Mesodermal cell (in vitro differentiated cells): ENCODE data around the gene TNFRSF8.

Experiments used
- H3K27ac ChIP-seq: 2 replicates; pipeline ENCODE4 v1.7.0; 2013; ENCODE audit warnings: mild to moderate bottlenecking, low read depth, low read length, moderate library complexity; ENCODE audit not compliant: severe bottlenecking
- H3K36me3 ChIP-seq: 2 replicates; pipeline ENCODE4 v1.7.1; 2013; ENCODE audit warnings: mild to moderate bottlenecking, low read length, moderate library complexity; ENCODE audit not compliant: control insufficient read depth, insufficient read depth
- H3K4me1 ChIP-seq: one replicate; pipeline ENCODE4 v1.7.1; 2013; ENCODE audit warnings: mild to moderate bottlenecking, low read length; ENCODE audit not compliant: insufficient read depth, control insufficient read depth, poor library complexity, severe bottlenecking
- H3K4me3 ChIP-seq: 2 replicates; pipeline ENCODE4 v1.7.0; 2013; ENCODE audit warnings: low read length, control low read depth, mild to moderate bottlenecking; ENCODE audit not compliant: insufficient read depth, poor library complexity, severe bottlenecking; ENCODE audit errors: extremely low read depth
- H3K9me3 ChIP-seq: 2 replicates; pipeline ENCODE4 v1.7.1; 2013; ENCODE audit warnings: mild to moderate bottlenecking, low read length, moderate library complexity; ENCODE audit not compliant: control insufficient read depth
- WGBS, 2 experiments: methylation state at CpG; one replicate each; pipeline ENCODE4 v1.1.5; 2013; ENCODE audit warnings: missing lambda C conversion rate in 2 of 2; ENCODE audit not compliant: insufficient coverage in 2 of 2; 5-methylcytosine and 5-hydroxymethylcytosine counted together

The TNFRSF8 gene

DNA sequence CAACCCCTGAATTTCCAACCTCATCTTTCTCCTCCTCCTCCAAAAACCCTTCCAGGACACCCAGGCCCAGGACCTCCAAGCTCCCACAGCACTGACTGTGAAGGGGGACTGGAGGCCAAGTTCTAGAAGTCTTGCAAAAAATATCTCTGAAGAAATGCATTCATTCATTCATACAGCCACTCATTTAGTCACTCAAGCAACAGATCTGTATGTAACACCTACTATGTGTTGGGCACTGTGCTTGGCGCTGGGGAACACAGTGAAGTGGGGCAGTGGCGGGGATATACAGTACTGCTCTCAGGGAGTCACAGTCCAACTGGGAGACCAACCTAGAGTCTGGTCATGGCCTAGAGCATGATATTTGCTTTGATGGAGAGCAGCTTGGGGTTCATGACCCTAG is 88.4 kb downstream of the TNFRSF8 start:
- Histone ChIP-seq H3K27ac (no peak overlapping the region), H3K4me3 (no peak overlapping the region), H3K9me3 (peaks cover 4% of the 10 kb centered on the region), H3K4me1 (peaks cover 12% of the 10 kb centered on the region), H3K36me3 (no peaks in the 10 kb centered on the region)
- WGBS, 2 experiments, result 92 to 100% methylated on average over 2 of the region's 2 CpGs

DNA sequence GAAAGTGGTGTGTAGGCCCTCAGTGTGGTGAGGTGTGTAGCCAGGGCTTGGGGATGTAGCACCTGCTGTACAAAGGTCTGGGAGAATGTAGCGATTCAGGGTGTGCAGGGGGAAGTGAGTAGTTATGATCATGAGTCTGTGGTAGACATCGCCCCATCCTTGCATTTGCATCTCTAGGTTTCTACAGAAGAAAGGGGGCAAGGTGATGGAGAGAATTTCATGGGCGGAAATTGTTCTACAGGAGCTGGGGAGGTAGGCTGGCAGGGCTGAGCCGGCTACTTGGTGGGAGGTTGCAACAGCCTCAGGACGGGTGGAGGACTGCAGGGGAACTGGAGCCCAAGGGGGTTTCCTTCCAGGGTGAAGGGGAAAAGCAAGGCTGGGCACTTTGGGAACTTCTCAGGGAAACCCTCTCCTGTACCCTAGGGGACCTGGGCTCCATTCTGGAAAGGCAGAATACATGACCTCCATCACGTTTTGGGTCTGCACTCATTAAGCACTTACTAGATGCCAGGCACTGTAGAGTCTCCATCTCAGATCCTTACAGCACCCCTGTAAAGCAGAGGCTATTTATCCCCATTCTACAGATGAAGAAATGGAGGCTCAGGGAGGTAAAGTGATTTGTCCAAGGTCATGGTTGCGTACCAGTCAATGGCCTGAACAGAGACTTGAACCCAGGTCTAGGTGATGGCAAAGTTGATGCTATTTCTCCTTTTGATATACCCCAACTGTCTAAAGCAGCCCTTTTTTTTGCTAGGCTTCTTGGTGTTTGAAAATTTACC is 89.2 kb downstream of the TNFRSF8 start:
- peaks cover 4% of the 10 kb centered on the region for H3K9me3 ChIP-seq
- H3K4me1 ChIP-seq, result peaks cover 6% of the 10 kb centered on the region
- no peak overlapping the region for H3K4me3 ChIP-seq
- no peaks in the 10 kb centered on the region for H3K36me3 ChIP-seq
- H3K27ac ChIP-seq, result no peak overlapping the region
- WGBS, 2 experiments, result 82 to 90% methylated on average over 6 of the region's 7 CpGs

DNA sequence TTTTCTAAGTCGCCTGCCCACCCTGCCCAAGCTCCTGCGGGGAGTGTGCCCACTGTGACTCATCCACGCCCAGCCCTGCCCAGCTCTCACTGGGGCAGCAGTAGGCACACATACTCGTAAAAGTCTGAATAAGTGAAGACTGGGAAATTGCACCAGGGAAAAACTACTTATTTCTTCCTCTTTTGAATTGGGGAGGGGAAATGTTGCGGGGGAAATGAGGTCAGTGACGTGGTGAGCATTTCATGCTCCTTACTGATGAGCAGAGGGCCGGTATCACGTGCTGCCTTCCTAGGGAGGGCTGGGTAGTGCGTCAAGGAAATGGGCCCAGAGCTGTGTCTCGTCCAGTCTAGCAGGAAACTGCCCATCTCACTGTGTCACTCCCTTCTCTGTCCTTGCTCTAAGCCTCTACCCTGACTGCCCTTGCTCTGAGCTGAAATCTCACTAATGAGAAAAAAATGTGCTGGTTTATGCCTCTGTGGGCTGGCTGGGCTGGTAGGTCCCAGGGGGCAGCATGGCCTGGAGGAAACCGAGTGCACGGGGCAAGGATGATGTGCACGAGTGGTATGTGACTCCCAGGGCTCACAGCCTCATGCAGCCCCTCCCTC is 90.2 kb downstream of the TNFRSF8 start:
- H3K27ac ChIP-seq, result peak overlapping the region; percentile 0
- peaks cover 4% of the 10 kb centered on the region for H3K9me3 ChIP-seq
- 74 to 75% methylated on average over 4 to 6 of the region's 13 CpGs for WGBS, 2 experiments
- H3K36me3 ChIP-seq, result no peaks in the 10 kb centered on the region
- peaks cover 6% of the 10 kb centered on the region for H3K4me1 ChIP-seq
- no peak overlapping the region for H3K4me3 ChIP-seq

DNA sequence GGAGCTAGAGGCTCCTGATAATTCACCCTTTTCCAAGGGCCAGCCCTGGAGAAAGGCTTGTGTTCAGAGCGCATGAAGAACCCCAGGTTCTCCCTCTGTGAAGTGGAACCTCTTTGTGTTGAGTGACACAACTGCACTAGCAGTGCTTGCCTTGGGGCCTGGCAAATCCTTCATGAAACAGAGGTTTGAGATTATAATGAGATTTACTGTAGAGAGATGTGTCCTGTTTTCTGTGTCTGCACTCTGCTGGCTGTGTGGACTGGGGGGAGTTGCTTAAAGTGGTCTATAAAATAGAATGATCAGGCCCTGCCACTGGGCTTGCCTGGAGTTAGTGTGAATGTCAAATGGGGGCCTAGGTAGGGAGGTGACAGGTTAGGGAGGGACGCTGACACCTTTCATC is 92.2 kb downstream of the TNFRSF8 start:
- H3K4me3 ChIP-seq, result no peak overlapping the region
- peaks cover 13% of the 10 kb centered on the region for H3K4me1 ChIP-seq
- H3K27ac ChIP-seq, result no peak overlapping the region
- H3K36me3 ChIP-seq, result no peaks in the 10 kb centered on the region
- no peaks in the 10 kb centered on the region for H3K9me3 ChIP-seq
- WGBS, 2 experiments, result 100% methylated on average over 1 to 2 of the region's 2 CpGs

DNA sequence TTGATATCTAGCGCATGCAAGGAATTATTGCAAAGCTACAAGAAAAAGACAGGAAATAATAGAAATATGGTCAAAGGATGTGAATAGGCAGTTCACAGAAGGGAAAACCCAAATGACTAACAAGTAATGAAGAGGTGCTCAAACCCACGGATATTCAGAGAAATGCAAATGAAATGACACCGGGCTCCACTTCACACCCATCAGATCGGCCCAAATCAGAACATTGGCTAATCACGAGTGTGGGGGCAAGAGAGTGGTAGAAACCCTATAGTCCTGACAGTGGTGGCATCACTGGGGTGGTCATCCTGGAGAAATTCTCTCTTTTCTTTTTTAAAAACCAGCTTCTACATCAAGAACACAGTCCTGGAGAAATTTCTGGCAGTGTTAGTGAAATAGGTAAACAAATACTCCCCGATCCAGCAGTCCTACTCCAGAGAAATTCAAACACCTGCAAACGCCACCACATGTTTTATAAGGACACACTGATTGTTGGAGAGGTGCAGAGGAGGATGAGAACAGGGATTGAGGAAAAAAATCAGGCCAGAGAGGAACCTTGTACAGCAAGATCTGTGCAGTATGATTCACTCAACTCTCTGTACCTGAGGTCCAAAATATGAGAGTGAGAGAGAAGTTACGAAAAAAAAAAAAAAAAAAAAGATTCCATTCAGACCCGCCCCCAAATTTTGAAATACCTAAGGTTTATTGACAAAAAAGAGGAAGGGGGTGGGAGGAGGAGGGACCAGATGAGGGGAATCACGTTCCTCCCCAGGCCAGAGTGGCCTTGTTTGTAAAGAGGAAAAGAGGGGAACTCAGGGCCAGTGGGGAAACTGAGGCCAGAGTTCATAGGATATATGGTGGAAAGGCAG is 94.5 kb downstream of the TNFRSF8 start:
- Histone ChIP-seq H3K4me3 (no peak overlapping the region), H3K27ac (no peak overlapping the region), H3K9me3 (no peaks in the 10 kb centered on the region), H3K4me1 (peaks cover 29% of the 10 kb centered on the region), H3K36me3 (no peaks in the 10 kb centered on the region)
- 44 to 62% methylated on average over 3 to 5 of the region's 10 CpGs for WGBS, 2 experiments

GRCh38 chr1:12158357-12159092 is 95.4 kb downstream of the TNFRSF8 start:
- Histone ChIP-seq H3K4me3 (no peak overlapping the region), H3K36me3 (no peaks in the 10 kb centered on the region), H3K4me1 (peaks cover 25% of the 10 kb centered on the region), H3K9me3 (no peaks in the 10 kb centered on the region), H3K27ac (no peak overlapping the region)
- 54 to 60% methylated on average over 21 to 22 of the region's 22 CpGs for WGBS, 2 experiments

GRCh38 chr1:12159816-12160215 is 96.7 kb downstream of the TNFRSF8 start:
- Histone ChIP-seq H3K4me3 (no peak overlapping the region), H3K36me3 (no peaks in the 10 kb centered on the region), H3K4me1 (peaks cover 25% of the 10 kb centered on the region), H3K27ac (no peak overlapping the region), H3K9me3 (no peaks in the 10 kb centered on the region)
- 89 to 93% methylated on average over 1 to 4 of the region's 7 CpGs for WGBS, 2 experiments

DNA sequence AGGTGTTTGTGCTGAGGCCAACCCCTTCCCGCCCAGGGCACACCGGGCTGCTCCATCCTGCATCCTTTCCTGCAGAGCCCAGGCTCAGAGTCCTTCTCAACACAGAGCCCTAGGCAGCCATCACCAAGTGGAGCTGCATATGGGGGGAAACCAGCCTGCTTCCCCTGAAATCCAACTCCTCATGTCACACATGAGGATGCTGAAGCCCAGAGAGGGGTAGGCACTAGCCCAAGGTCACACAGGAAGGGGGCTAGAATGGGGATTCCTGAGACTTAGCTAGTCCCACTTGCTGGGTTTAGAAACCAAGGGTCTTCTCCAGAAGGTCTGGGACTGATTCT is 98.2 kb downstream of the TNFRSF8 start:
- Histone ChIP-seq H3K4me3 (no peak overlapping the region), H3K36me3 (no peaks in the 10 kb centered on the region), H3K4me1 (peaks cover 25% of the 10 kb centered on the region), H3K27ac (peak overlapping the region; percentile 67), H3K9me3 (no peaks in the 10 kb centered on the region)
- 83% methylated on average over 2 of the region's 2 CpGs; no CpG with 5 or more reads in 1 of the 2 experiments for WGBS, 2 experiments

DNA sequence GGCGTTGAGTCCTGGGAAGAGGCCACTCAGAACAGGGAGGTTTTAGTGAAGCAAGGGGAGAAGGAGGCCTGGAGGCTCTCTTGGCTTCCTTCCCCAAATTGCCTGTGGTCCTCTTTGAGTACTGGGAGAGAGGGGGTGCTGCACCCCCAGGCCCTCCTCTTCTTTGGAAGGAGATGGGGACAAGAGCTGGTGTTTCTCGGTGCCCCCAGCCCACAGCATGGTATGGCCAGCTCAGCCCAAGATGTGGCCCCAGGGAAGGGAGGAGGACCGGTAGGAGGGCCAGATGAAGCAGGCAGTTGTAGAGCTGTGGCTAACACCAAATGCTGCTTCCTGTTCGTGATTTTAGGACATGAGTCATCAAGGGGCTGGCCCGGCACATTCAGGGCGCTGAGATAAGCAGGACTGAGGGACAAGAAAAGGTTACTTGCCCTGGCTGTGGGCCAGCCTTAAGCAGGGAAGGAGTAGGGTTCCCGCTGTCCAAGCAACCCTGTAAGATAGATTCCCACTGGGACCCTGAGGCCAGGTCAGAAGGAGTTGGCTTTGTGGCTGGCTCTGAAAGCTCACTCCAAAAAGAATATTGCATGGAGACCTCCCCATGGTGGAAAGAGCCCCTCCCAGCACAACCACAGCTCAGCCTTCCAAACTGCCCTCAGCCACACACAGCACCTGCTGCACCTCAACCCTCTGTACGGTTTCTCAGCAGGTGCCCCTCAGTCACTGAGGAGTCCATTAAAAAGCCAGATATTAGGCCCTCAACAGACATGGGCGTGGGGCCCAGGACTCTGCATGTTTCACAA is 98.8 kb downstream of the TNFRSF8 start:
- no peaks in the 10 kb centered on the region for H3K9me3 ChIP-seq
- WGBS, 2 experiments, result 56 to 58% methylated on average over 9 of the region's 9 CpGs
- H3K27ac ChIP-seq, result peak overlapping the region; percentile 67
- peaks cover 25% of the 10 kb centered on the region for H3K4me1 ChIP-seq
- H3K36me3 ChIP-seq, result no peaks in the 10 kb centered on the region
- H3K4me3 ChIP-seq, result no peak overlapping the region
